Neutrophil (primary cell): ENCODE data around the gene ZNF135.

Experiments
- H3K27ac ChIP-seq: fragments of 200-600 bp; sonication (generic); 2 replicates; pipeline ENCODE4 v1.5.1; 2016; ENCODE audit warnings: mild to moderate bottlenecking, moderate library complexity
- H3K27me3 ChIP-seq: fragments of 200-600 bp; sonication (generic); 2 replicates; pipeline ENCODE4 v1.6.0; 2016; ENCODE audit warnings: mild to moderate bottlenecking
- H3K36me3 ChIP-seq: fragments of 200-600 bp; sonication (generic); 2 replicates; pipeline ENCODE4 v1.5.1; 2017
- H3K4me1 ChIP-seq, 2 experiments: fragments of 200-600 bp in 1 of 2; sonication (generic) in 1 of 2; 1 replicate in 1 of 2; 2 replicates in 1 of 2; pipeline versions ENCODE4 v1.5.1 to v1.6.1; 2013 to 2016; ENCODE audit warnings: low read depth in 1 of 2, low read length in 1 of 2, mild to moderate bottlenecking in 1 of 2, moderate library complexity in 1 of 2; ENCODE audit not compliant: control insufficient read depth in 1 of 2, insufficient read depth in 1 of 2
- H3K4me3 ChIP-seq, 2 experiments: fragments of 200-600 bp in 1 of 2; sonication (generic) in 1 of 2; 1 replicate in 1 of 2; 2 replicates in 1 of 2; pipeline ENCODE4 v1.5.1; 2013 to 2016; ENCODE audit warnings: low read depth in 1 of 2, low read length in 1 of 2, mild to moderate bottlenecking in 1 of 2, moderate library complexity in 1 of 2
- H3K9me3 ChIP-seq: fragments of 200-600 bp; sonication (generic); 2 replicates; pipeline ENCODE4 v1.5.1; 2016
- CTCF ChIP-seq: fragments of 200-600 bp; sonication (generic); IDR thresholded peaks from 2 replicates; pipeline ENCODE4 v1.5.1; 2016; ENCODE audit warnings: antibody characterized with exemption

Gene ZNF135

GRCh38 chr19:58086825-58087710, 28.0 kb downstream of the ZNF135 start:
- H3K27ac ChIP-seq, result no peak overlapping the region
- no peaks in the 10 kb centered on the region for H3K27me3 ChIP-seq
- H3K36me3 ChIP-seq, result no peaks in the 10 kb centered on the region
- H3K4me3 ChIP-seq, result no peak overlapping the region
- peaks cover 50% of the 10 kb centered on the region for H3K9me3 ChIP-seq
- H3K4me1 ChIP-seq, result no peaks in the 10 kb centered on the region
- no peak for TF ChIP-seq CTCF

GRCh38 chr19:58088521-58089052, 29.5 kb downstream of the ZNF135 start:
- Histone ChIP-seq H3K27me3 (no peaks in the 10 kb centered on the region), H3K9me3 (peaks cover 42% of the 10 kb centered on the region), H3K4me1 (no peaks in the 10 kb centered on the region), H3K36me3 (no peaks in the 10 kb centered on the region), H3K4me3 (no peak overlapping the region), H3K27ac (no peak overlapping the region)
- no peak for TF ChIP-seq CTCF

- no peak overlapping the region for H3K27ac ChIP-seq
- no peak for TF ChIP-seq CTCF
- no peaks in the 10 kb centered on the region for H3K4me1 ChIP-seq
- no peak overlapping the region for H3K4me3 ChIP-seq
- no peaks in the 10 kb centered on the region for H3K36me3 ChIP-seq
- H3K9me3 ChIP-seq, result peaks cover 30% of the 10 kb centered on the region
- no peaks in the 10 kb centered on the region for H3K27me3 ChIP-seq
Observed at GRCh38 chr19:58089846-58090245, 30.8 kb downstream of the ZNF135 start.

GRCh38 chr19:58091251-58091995, 32.3 kb downstream of the ZNF135 start:
- no peaks in the 10 kb centered on the region for H3K4me1 ChIP-seq

More at GRCh38 chr19:58091251-58091995, 32.3 kb downstream of the ZNF135 start:
- Histone ChIP-seq H3K4me3 (no peak overlapping the region), H3K27ac (no peak overlapping the region), H3K27me3 (no peaks in the 10 kb centered on the region), H3K9me3 (peaks cover 14% of the 10 kb centered on the region), H3K36me3 (no peaks in the 10 kb centered on the region)
- no peak for TF ChIP-seq CTCF
